ENCODE results near the gene TPSD1. TPM values are rescaled to one million over a fixed set of nuclear protein-coding genes. Genes with fewer than 3 reads are reported as not detected.
"Not testable (repeated sequence)": the region's sequence is repeated elsewhere in the genome, so short reads cannot be mapped to it uniquely, and the experiment has no call there.

TPSD1 gene
- polyA plus RNA-seq, 4 donors: 0.55 TPM; not detected in 3

GRCh38 chr16:1261131-1261892, 5.4 kb downstream of the TPSD1 start:
- no peak for DNase-seq (ENCODE audit: low read depth in 4 of 4, low spot score in 3 of 4)

- DNase-seq (ENCODE audit: low read depth in 4 of 4, low spot score in 3 of 4): no peak
Measured at GRCh38 chr16:1262210-1262845, 6.5 kb downstream of the TPSD1 start.

GRCh38 chr16:1262846-1263221, 7.0 kb downstream of the TPSD1 start:
- DNase-seq (ENCODE audit: low read depth in 4 of 4, low spot score in 3 of 4): no peak

- no peak for DNase-seq (ENCODE audit: low read depth in 4 of 4, low spot score in 3 of 4)
Measured at GRCh38 chr16:1263591-1264344, 7.9 kb downstream of the TPSD1 start.

GRCh38 chr16:1264345-1265089, 8.6 kb downstream of the TPSD1 start:
- no peak for DNase-seq (ENCODE audit: low read depth in 4 of 4, low spot score in 3 of 4)

GRCh38 chr16:1265090-1265630, 9.3 kb downstream of the TPSD1 start:
- no peak for DNase-seq (ENCODE audit: low read depth in 4 of 4, low spot score in 3 of 4)

- no peak for DNase-seq (ENCODE audit: low read depth in 4 of 4, low spot score in 3 of 4)
Measured at GRCh38 chr16:1265826-1266225, 10.0 kb downstream of the TPSD1 start.

- not testable (repeated sequence) for DNase-seq (ENCODE audit: low read depth in 4 of 4, low spot score in 3 of 4)
Measured at GRCh38 chr16:1269418-1269817, 13.5 kb downstream of the TPSD1 start.

GRCh38 chr16:1271380-1271723, 15.5 kb downstream of the TPSD1 start:
- DNase-seq (ENCODE audit: low read depth in 4 of 4, low spot score in 3 of 4): no peak

GRCh38 chr16:1271724-1272413, 16.0 kb downstream of the TPSD1 start:
- DNase-seq (ENCODE audit: low read depth in 4 of 4, low spot score in 3 of 4): not testable (repeated sequence)

- DNase-seq (ENCODE audit: low read depth in 4 of 4, low spot score in 3 of 4): no peak
Measured at GRCh38 chr16:1272453-1273198, 16.8 kb downstream of the TPSD1 start.

- no peak for DNase-seq (ENCODE audit: low read depth in 4 of 4, low spot score in 3 of 4)
Measured at GRCh38 chr16:1273816-1274215, 17.9 kb downstream of the TPSD1 start.

GRCh38 chr16:1274767-1275166, 18.9 kb downstream of the TPSD1 start:
- DNase-seq (ENCODE audit: low read depth in 4 of 4, low spot score in 3 of 4): no peak

- no peak for DNase-seq (ENCODE audit: low read depth in 4 of 4, low spot score in 3 of 4)
Measured at GRCh38 chr16:1275791-1276579, 20.1 kb downstream of the TPSD1 start.

- DNase-seq (ENCODE audit: low read depth in 4 of 4, low spot score in 3 of 4): no peak
Measured at GRCh38 chr16:1276580-1276878, 20.7 kb downstream of the TPSD1 start.

GRCh38 chr16:1277151-1277598, 21.3 kb downstream of the TPSD1 start:
- no peak for DNase-seq (ENCODE audit: low read depth in 4 of 4, low spot score in 3 of 4)

- no peak for DNase-seq (ENCODE audit: low read depth in 4 of 4, low spot score in 3 of 4)
Measured at GRCh38 chr16:1277617-1278282, 21.9 kb downstream of the TPSD1 start.

- DNase-seq (ENCODE audit: low read depth in 4 of 4, low spot score in 3 of 4): no peak
Measured at GRCh38 chr16:1278477-1278876, 22.6 kb downstream of the TPSD1 start.

Measured in right renal pelvis (tissue), 4 donors.